Kidney epithelial cell (primary cell): ENCODE data around the gene CFAP97D1. TPM values are rescaled to one million over a fixed set of nuclear protein-coding genes. Genes with fewer than 3 reads are reported as not detected.
A peak's percentile ranks its signal among the peaks of the same experiment; 100 is the strongest.

Experiments used
- DNase-seq: peaks from one replicate; pipeline ENCODE4 v3.0.0-alpha.2; 2010; ENCODE audit warnings: low read depth
- H3K27me3 ChIP-seq: 2 replicates; pipeline ENCODE4 v1.6.0; 2011; ENCODE audit warnings: low read length; ENCODE audit not compliant: control insufficient read depth, insufficient read depth
- H3K36me3 ChIP-seq: 2 replicates; pipeline ENCODE4 v1.5.1; 2011; ENCODE audit warnings: low read length; ENCODE audit not compliant: control insufficient read depth, insufficient read depth
- H3K4me3 ChIP-seq: 2 replicates; pipeline ENCODE4 v1.5.1; 2011; ENCODE audit warnings: low read depth, mild to moderate bottlenecking, control low read depth, low read length
- CTCF ChIP-seq: IDR thresholded peaks from 2 replicates; pipeline ENCODE4 v1.5.1; 2011; ENCODE audit warnings: mild to moderate bottlenecking, moderate library complexity, low read length, control low read depth, inconsistent platforms; ENCODE audit not compliant: insufficient read depth, poor library complexity, severe bottlenecking
- total RNA-seq: library from RNA; depleted of rRNA; stranded (reverse); fragments of >200 nt; gene quantifications from 2 replicates; pipeline ENCODE4 v1.2.3, GENCODE V29; 2015

The CFAP97D1 gene
- total RNA-seq, 1 donor from 2014 or later, result not detected

GRCh38 chr17:43832168-43832975, 52.1 kb downstream of the CFAP97D1 start:
- Histone ChIP-seq H3K27me3 (no peaks in the 10 kb centered on the region), H3K36me3 (peaks cover 6% of the 10 kb centered on the region), H3K4me3 (peak overlapping the region; percentile 56)
- peak; percentile 16 for DNase-seq
- TF ChIP-seq CTCF, result no peak

GRCh38 chr17:43832976-43833829, 53.0 kb downstream of the CFAP97D1 start, which contains the start of gene MPP3:
Gene MPP3, minus strand, starts transcription at chr17:43833146. Its CDS starts 1,240 bp downstream, at chr17:43831906.
- Histone ChIP-seq H3K27me3 (no peaks in the 10 kb centered on the region), H3K36me3 (peaks cover 5% of the 10 kb centered on the region), H3K4me3 (peak within 1 kb of the TSS; percentile 56)
- TF ChIP-seq CTCF, result no peak
- no peak for DNase-seq

GRCh38 chr17:43834106-43834505, 53.9 kb downstream of the CFAP97D1 start:
- no peak for TF ChIP-seq CTCF
- Histone ChIP-seq H3K4me3 (no peak overlapping the region), H3K36me3 (peaks cover 4% of the 10 kb centered on the region), H3K27me3 (no peaks in the 10 kb centered on the region)
- no peak for DNase-seq

Other genes with a start within 250 kb of the CFAP97D1 start
- gene ETV4, start 234.1 kb upstream of the CFAP97D1 start, total RNA-seq, result 42.1 and 52.6 TPM in 2 replicates
- gene MEOX1, start 118.5 kb upstream of the CFAP97D1 start, total RNA-seq, result 0.62 and 2.6 TPM in 2 replicates
- gene SOST, start 21.6 kb upstream of the CFAP97D1 start, total RNA-seq, result not detected in 2 replicates
- 117 and 122 TPM in 2 replicates for gene DUSP3, start 1.5 kb upstream of the CFAP97D1 start, total RNA-seq
- 4.1 and 13.2 TPM in 2 replicates for gene MPP3, start 52.7 kb downstream of the CFAP97D1 start, total RNA-seq
- gene CD300LG, start 66.7 kb downstream of the CFAP97D1 start, total RNA-seq, result not detected in 2 replicates
- gene MPP2, start 127.1 kb downstream of the CFAP97D1 start, total RNA-seq, result 2.7 and 3.0 TPM in 2 replicates
- gene PPY, start 162.0 kb downstream of the CFAP97D1 start, total RNA-seq, result not detected in 2 replicates
- gene PYY, start 173.5 kb downstream of the CFAP97D1 start, total RNA-seq, result 0.48 TPM in 1 of 2 replicates, not detected in the other
- gene NAGS, start 224.2 kb downstream of the CFAP97D1 start, total RNA-seq, result 15.7 and 19.4 TPM in 2 replicates
- 37.8 and 52.4 TPM in 2 replicates for gene TMEM101, start 234.5 kb downstream of the CFAP97D1 start, total RNA-seq